ENCODE measurements around the gene LILRA5.
"Not testable (repeated sequence)": the region's sequence is repeated elsewhere in the genome, so short reads cannot be mapped to it uniquely, and the experiment has no call there.

Gene LILRA5

DNA sequence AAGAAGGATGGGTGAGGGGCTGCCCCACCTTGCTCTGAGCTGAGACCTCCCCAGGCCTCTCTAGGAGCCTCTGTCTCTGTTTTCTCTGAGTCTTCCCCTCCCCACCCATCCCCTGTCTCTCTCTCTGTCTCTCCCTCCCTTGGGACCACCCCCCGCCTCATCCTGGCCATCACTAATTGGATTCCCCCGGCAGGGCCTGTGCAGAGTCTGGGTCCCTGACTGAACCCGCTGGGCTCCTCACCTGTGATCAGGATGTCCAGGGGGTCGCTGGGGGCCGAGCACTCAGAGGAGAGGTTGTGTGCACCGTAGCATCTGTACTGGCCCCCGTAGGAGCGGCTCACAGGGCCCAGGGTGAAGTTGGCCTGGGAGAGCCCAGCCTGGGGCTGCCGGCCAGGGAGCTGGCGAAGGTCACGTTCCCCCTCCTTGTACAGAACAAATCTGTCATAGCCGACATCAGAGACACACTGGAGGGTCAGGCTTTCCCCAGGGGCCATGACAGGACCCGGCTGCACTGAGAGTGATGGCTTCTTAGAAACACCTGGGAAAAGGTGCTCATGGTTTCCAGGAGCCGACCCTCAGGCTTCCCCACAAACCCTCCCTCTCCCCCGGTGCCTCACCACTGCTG lies 34.3 kb downstream of the LILRA5 start:
- H3K4me3 ChIP-seq (ENCODE audit: low read depth in 1 of 5, low read length in 5 of 5); H3K9me3 ChIP-seq (ENCODE audit: control insufficient read depth in 5 of 5, low read length in 5 of 5); H3K27ac ChIP-seq (ENCODE audit: low read depth, low read length); H3K36me3 ChIP-seq (ENCODE audit: control insufficient read depth in 5 of 5, insufficient read depth in 5 of 5, low read length in 5 of 5); H3K9ac ChIP-seq (ENCODE audit: low read length in 5 of 5): not testable (repeated sequence)
- Histone ChIP-seq H3K4me1 (ENCODE audit: control insufficient read depth in 5 of 5, insufficient read depth in 5 of 5, low read length in 5 of 5) (peaks cover 0 to 23% (median 5%) of the 10 kb centered on the region in 5 donors), H3K27me3 (ENCODE audit: control insufficient read depth in 5 of 5, insufficient read depth in 4 of 5, low read length in 5 of 5) (peaks cover 0 to 18% (median 9%) of the 10 kb centered on the region in 5 donors)

DNA sequence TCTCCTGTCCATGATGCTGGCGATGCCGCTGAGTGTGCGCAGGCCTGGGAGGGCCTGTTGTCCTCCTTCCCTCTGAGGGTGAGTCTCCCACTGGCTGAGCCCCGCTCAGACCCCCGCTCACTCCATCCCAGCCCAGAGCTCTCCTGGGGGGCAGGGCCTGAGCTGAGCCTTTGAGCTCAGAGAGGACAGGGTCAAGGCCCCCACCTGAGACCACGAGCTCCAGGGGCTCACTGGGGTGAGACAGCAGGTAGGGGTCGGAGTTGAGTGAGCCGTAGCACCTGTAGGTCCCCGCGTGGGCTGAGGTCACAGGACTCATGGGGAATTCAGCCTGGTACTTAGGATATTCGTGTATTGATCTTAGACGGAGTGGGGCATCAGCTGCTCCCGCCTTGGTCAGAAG lies 34.9 kb downstream of the LILRA5 start:
- H3K9me3 ChIP-seq (ENCODE audit: control insufficient read depth in 5 of 5, low read length in 5 of 5); H3K36me3 ChIP-seq (ENCODE audit: control insufficient read depth in 5 of 5, insufficient read depth in 5 of 5, low read length in 5 of 5); H3K4me3 ChIP-seq (ENCODE audit: low read depth in 1 of 5, low read length in 5 of 5); H3K9ac ChIP-seq (ENCODE audit: low read length in 5 of 5); H3K27ac ChIP-seq (ENCODE audit: low read depth, low read length): not testable (repeated sequence)
- peaks cover 0 to 23% (median 5%) of the 10 kb centered on the region in 5 donors for H3K4me1 ChIP-seq (ENCODE audit: control insufficient read depth in 5 of 5, insufficient read depth in 5 of 5, low read length in 5 of 5)
- H3K27me3 ChIP-seq (ENCODE audit: control insufficient read depth in 5 of 5, insufficient read depth in 4 of 5, low read length in 5 of 5) = peaks cover 0 to 18% (median 9%) of the 10 kb centered on the region in 5 donors

DNA sequence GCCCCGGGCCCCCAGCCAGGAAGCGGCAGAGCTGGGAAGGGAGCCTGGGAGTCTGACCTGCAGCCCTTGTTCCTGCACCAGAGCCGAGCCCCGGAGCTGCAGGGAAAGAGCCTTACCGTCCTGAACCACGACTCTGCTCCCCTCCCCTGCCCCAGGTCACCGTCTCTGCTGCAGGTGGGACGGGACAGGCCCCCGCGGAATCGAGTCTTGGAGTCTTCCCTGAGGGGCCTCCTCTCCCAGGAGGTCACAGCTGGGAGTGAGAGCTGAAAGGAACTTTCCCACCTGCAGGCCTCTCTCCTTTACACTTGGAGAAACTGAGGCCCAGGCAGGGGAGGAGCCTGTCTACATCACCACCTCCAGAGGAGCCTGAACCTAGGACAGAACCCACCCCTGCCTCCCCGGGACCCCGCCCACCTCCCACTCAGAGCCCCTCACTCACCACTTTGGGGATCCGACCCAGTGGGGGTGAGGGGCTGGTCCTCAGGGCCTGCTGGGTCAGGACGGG lies 35.8 kb downstream of the LILRA5 start:
- H3K36me3 ChIP-seq (ENCODE audit: control insufficient read depth in 5 of 5, insufficient read depth in 5 of 5, low read length in 5 of 5); H3K27ac ChIP-seq (ENCODE audit: low read depth, low read length); H3K9ac ChIP-seq (ENCODE audit: low read length in 5 of 5); H3K4me3 ChIP-seq (ENCODE audit: low read depth in 1 of 5, low read length in 5 of 5); H3K9me3 ChIP-seq (ENCODE audit: control insufficient read depth in 5 of 5, low read length in 5 of 5): not testable (repeated sequence)
- Histone ChIP-seq H3K4me1 (ENCODE audit: control insufficient read depth in 5 of 5, insufficient read depth in 5 of 5, low read length in 5 of 5) (peaks cover 0 to 19% (median 5%) of the 10 kb centered on the region in 5 donors), H3K27me3 (ENCODE audit: control insufficient read depth in 5 of 5, insufficient read depth in 4 of 5, low read length in 5 of 5) (peaks cover 0 to 18% (median 9%) of the 10 kb centered on the region in 5 donors)

DNA sequence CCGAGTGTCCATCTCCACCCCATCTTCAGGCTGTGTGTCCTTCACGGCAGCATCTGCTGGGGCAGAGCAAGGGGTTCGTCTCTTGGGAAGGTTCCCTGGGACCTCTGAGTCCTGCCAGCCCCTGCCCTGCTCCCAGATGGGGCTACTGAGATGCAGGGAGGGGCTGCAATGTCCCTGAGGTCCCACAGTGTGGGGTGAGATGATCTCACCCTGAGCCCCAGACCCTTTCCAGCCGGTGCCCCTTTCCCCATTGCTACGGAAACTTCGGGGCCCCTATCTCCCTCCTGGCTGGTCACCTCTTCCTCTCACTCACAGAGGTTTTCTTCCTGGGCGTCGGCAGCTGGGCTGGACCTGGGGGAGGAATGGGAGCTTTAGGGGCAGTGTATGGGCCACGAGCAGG lies 37.0 kb downstream of the LILRA5 start:
- H3K9ac ChIP-seq (ENCODE audit: low read length in 5 of 5) = no peak overlapping the region
- H3K27ac ChIP-seq (ENCODE audit: low read depth, low read length) = no peak overlapping the region
- no peaks in the 10 kb centered on the region for H3K36me3 ChIP-seq (ENCODE audit: control insufficient read depth in 5 of 5, insufficient read depth in 5 of 5, low read length in 5 of 5)
- H3K4me3 ChIP-seq (ENCODE audit: low read depth in 1 of 5, low read length in 5 of 5) = no peak overlapping the region
- peaks cover 0 to 12% (median 5%) of the 10 kb centered on the region in 5 donors for H3K4me1 ChIP-seq (ENCODE audit: control insufficient read depth in 5 of 5, insufficient read depth in 5 of 5, low read length in 5 of 5)
- H3K27me3 ChIP-seq (ENCODE audit: control insufficient read depth in 5 of 5, insufficient read depth in 4 of 5, low read length in 5 of 5) = peaks cover 0 to 18% (median 9%) of the 10 kb centered on the region in 5 donors
- no peaks in the 10 kb centered on the region for H3K9me3 ChIP-seq (ENCODE audit: control insufficient read depth in 5 of 5, low read length in 5 of 5)

- not testable (repeated sequence) for H3K4me1 ChIP-seq (ENCODE audit: control insufficient read depth in 5 of 5, insufficient read depth in 5 of 5, low read length in 5 of 5); H3K9ac ChIP-seq (ENCODE audit: low read length in 5 of 5)
- H3K27me3 ChIP-seq (ENCODE audit: control insufficient read depth in 5 of 5, insufficient read depth in 4 of 5, low read length in 5 of 5) = peaks cover 0 to 11% (median 4%) of the 10 kb centered on the region in 5 donors
Measured at GRCh38 chr19:54274516-54274915, 38.5 kb downstream of the LILRA5 start.

GRCh38 chr19:54273821-54274220 lies 39.1 kb downstream of the LILRA5 start:
- Histone ChIP-seq H3K27ac (ENCODE audit: low read depth, low read length) (no peak overlapping the region), H3K9me3 (ENCODE audit: control insufficient read depth in 5 of 5, low read length in 5 of 5) (no peaks in the 10 kb centered on the region), H3K4me3 (ENCODE audit: low read depth in 1 of 5, low read length in 5 of 5) (no peak overlapping the region), H3K9ac (ENCODE audit: low read length in 5 of 5) (no peak overlapping the region), H3K27me3 (ENCODE audit: control insufficient read depth in 5 of 5, insufficient read depth in 4 of 5, low read length in 5 of 5) (peaks cover 0 to 10% (median 4%) of the 10 kb centered on the region in 5 donors), H3K36me3 (ENCODE audit: control insufficient read depth in 5 of 5, insufficient read depth in 5 of 5, low read length in 5 of 5) (no peaks in the 10 kb centered on the region), H3K4me1 (ENCODE audit: control insufficient read depth in 5 of 5, insufficient read depth in 5 of 5, low read length in 5 of 5) (no peaks in the 10 kb centered on the region)

More at GRCh38 chr19:54274516-54274915, 38.5 kb downstream of the LILRA5 start:
- not testable (repeated sequence) for H3K4me3 ChIP-seq (ENCODE audit: low read depth in 1 of 5, low read length in 5 of 5); H3K36me3 ChIP-seq (ENCODE audit: control insufficient read depth in 5 of 5, insufficient read depth in 5 of 5, low read length in 5 of 5); H3K27ac ChIP-seq (ENCODE audit: low read depth, low read length); H3K9me3 ChIP-seq (ENCODE audit: control insufficient read depth in 5 of 5, low read length in 5 of 5)

- not testable (repeated sequence) for H3K4me3 ChIP-seq (ENCODE audit: low read depth in 1 of 5, low read length in 5 of 5); H3K36me3 ChIP-seq (ENCODE audit: control insufficient read depth in 5 of 5, insufficient read depth in 5 of 5, low read length in 5 of 5); H3K27ac ChIP-seq (ENCODE audit: low read depth, low read length); H3K4me1 ChIP-seq (ENCODE audit: control insufficient read depth in 5 of 5, insufficient read depth in 5 of 5, low read length in 5 of 5); H3K9ac ChIP-seq (ENCODE audit: low read length in 5 of 5); H3K9me3 ChIP-seq (ENCODE audit: control insufficient read depth in 5 of 5, low read length in 5 of 5); H3K27me3 ChIP-seq (ENCODE audit: control insufficient read depth in 5 of 5, insufficient read depth in 4 of 5, low read length in 5 of 5)
Measured at GRCh38 chr19:54272181-54272580, 40.8 kb downstream of the LILRA5 start.

DNA sequence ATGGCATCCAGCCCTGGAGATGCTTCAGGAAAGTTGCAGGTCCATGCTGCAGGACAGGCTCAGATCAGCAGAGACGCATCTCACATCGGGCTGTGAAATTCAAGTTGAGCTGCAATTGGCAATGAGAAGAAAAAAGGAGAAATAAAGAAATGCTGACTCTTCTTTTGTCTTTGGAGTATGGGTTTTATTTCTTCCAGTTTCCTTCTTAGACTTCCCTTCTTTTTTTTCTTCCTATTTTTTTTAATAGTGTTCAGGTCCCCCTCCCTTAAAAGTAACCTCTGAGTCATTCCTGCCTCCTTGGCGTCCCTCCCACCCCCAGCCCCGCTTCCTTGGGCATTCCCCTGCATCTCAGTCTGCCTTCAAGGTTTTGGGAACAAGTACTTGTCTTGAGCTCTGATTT lies 41.4 kb downstream of the LILRA5 start:
- not testable (repeated sequence) for H3K27ac ChIP-seq (ENCODE audit: low read depth, low read length); H3K4me3 ChIP-seq (ENCODE audit: low read depth in 1 of 5, low read length in 5 of 5); H3K4me1 ChIP-seq (ENCODE audit: control insufficient read depth in 5 of 5, insufficient read depth in 5 of 5, low read length in 5 of 5)

DNA sequence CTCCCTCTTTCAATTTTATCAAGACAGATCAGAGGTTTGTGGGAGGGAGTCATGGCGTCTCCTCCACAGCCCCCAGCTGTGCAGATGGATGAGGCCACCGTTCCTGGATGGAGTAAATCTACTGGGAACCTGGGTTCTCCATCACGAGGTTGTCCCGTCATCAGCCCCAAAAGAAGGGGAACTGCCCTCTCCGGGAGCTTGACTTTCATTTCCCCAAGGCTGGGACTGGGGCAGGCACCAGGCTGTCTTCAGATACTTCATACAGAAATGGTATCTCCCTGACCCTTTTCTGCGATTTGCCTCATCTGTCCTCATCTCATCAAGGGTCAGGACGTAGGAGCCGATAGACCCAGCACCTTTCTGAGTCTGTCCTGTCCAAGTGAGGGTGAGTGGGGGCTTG lies 41.9 kb downstream of the LILRA5 start:
- H3K4me1 ChIP-seq (ENCODE audit: control insufficient read depth in 5 of 5, insufficient read depth in 5 of 5, low read length in 5 of 5) = no peaks in the 10 kb centered on the region
- no peak overlapping the region for H3K4me3 ChIP-seq (ENCODE audit: low read depth in 1 of 5, low read length in 5 of 5)
- peaks cover 0 to 5% (median 4%) of the 10 kb centered on the region in 5 donors for H3K27me3 ChIP-seq (ENCODE audit: control insufficient read depth in 5 of 5, insufficient read depth in 4 of 5, low read length in 5 of 5)
- no peak overlapping the region for H3K27ac ChIP-seq (ENCODE audit: low read depth, low read length)
- no peaks in the 10 kb centered on the region for H3K36me3 ChIP-seq (ENCODE audit: control insufficient read depth in 5 of 5, insufficient read depth in 5 of 5, low read length in 5 of 5)
- H3K9ac ChIP-seq (ENCODE audit: low read length in 5 of 5) = no peak overlapping the region
- H3K9me3 ChIP-seq (ENCODE audit: control insufficient read depth in 5 of 5, low read length in 5 of 5) = no peaks in the 10 kb centered on the region

More for the DNA sequence above, 41.4 kb downstream of the LILRA5 start:
- H3K9me3 ChIP-seq (ENCODE audit: control insufficient read depth in 5 of 5, low read length in 5 of 5); H3K36me3 ChIP-seq (ENCODE audit: control insufficient read depth in 5 of 5, insufficient read depth in 5 of 5, low read length in 5 of 5); H3K9ac ChIP-seq (ENCODE audit: low read length in 5 of 5); H3K27me3 ChIP-seq (ENCODE audit: control insufficient read depth in 5 of 5, insufficient read depth in 4 of 5, low read length in 5 of 5): not testable (repeated sequence)

DNA sequence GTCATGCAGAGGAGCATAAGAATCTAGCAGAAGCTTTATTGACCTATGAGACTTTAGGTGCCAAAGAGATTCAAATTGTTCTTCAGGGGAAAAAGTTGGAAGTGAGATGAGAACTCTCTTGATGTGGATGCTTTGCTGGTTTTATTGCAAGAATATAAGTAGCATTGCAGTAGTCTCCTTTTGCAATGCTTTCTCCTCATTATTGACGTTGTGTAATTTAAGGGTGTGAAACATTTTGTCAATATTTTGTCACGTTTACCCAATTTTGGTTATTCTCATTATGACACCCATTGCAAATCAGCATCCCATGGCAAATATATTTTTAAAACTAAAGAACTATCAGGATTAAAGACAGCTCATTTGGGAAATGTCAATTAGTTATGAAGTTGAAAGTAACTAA lies 44.0 kb downstream of the LILRA5 start:
- H3K9ac ChIP-seq (ENCODE audit: low read length in 5 of 5) = no peak overlapping the region
- H3K4me1 ChIP-seq (ENCODE audit: control insufficient read depth in 5 of 5, insufficient read depth in 5 of 5, low read length in 5 of 5) = no peaks in the 10 kb centered on the region
- no peak overlapping the region for H3K4me3 ChIP-seq (ENCODE audit: low read depth in 1 of 5, low read length in 5 of 5)
- H3K9me3 ChIP-seq (ENCODE audit: control insufficient read depth in 5 of 5, low read length in 5 of 5) = no peaks in the 10 kb centered on the region
- H3K36me3 ChIP-seq (ENCODE audit: control insufficient read depth in 5 of 5, insufficient read depth in 5 of 5, low read length in 5 of 5) = no peaks in the 10 kb centered on the region
- peaks cover 0 to 4% (median 0%) of the 10 kb centered on the region in 5 donors for H3K27me3 ChIP-seq (ENCODE audit: control insufficient read depth in 5 of 5, insufficient read depth in 4 of 5, low read length in 5 of 5)
- no peak overlapping the region for H3K27ac ChIP-seq (ENCODE audit: low read depth, low read length)

Data from subcutaneous abdominal adipose tissue (tissue), 5 donors.